NCI-H2196 treated with DMSO at 0.1 percent for 48 hours (cell line): Measurements from ENCODE around the gene RDH16.
"Not testable (repeated sequence)": the region's sequence is repeated elsewhere in the genome, so short reads cannot be mapped to it uniquely, and the experiment has no call there.

Experiments
- DNase-seq: peaks from one replicate; lab custom pipeline; 2025; ENCODE audit not compliant: unreplicated experiment; lab: John Stamatoyannopoulos, UW

RDH16 gene

GRCh38 chr12:56927281-56927680 lies 30.1 kb downstream of the RDH16 start:
- no peak for DNase-seq

- no peak for DNase-seq
Measured at GRCh38 chr12:56922031-56922430, 35.4 kb downstream of the RDH16 start.

- no peak for DNase-seq
Measured at GRCh38 chr12:56921346-56921745, 36.1 kb downstream of the RDH16 start.

- not testable (repeated sequence) for DNase-seq
Measured at GRCh38 chr12:56918139-56918538, 39.3 kb downstream of the RDH16 start.

- no peak for DNase-seq
Measured at GRCh38 chr12:56916996-56917333, 40.4 kb downstream of the RDH16 start.

GRCh38 chr12:56916296-56916995 lies 41.0 kb downstream of the RDH16 start:
- no peak for DNase-seq

GRCh38 chr12:56914724-56915123 lies 42.7 kb downstream of the RDH16 start:
- no peak for DNase-seq

- no peak for DNase-seq
Measured at GRCh38 chr12:56914256-56914655, 43.2 kb downstream of the RDH16 start.

GRCh38 chr12:56909403-56909802 lies 48.0 kb downstream of the RDH16 start:
- not testable (repeated sequence) for DNase-seq

- DNase-seq, result no peak
Measured at GRCh38 chr12:56908136-56908535, 49.3 kb downstream of the RDH16 start.

GRCh38 chr12:56905852-56906251 lies 51.6 kb downstream of the RDH16 start:
- DNase-seq, result no peak

- DNase-seq, result no peak
Measured at GRCh38 chr12:56903374-56903773, 54.0 kb downstream of the RDH16 start.
